Measurements from ENCODE around the gene LDLRAD4.

LDLRAD4 gene

GRCh38 chr18:13405305-13406038 lies 186.9 kb downstream of the LDLRAD4 start:
- no peak for DNase-seq (ENCODE audit: low read depth in 2 of 2)

GRCh38 chr18:13406049-13406615 lies 187.6 kb downstream of the LDLRAD4 start:
- no peak for DNase-seq (ENCODE audit: low read depth in 2 of 2)

- no peak for DNase-seq (ENCODE audit: low read depth in 2 of 2)
Observed at GRCh38 chr18:13406736-13407135, 188.2 kb downstream of the LDLRAD4 start.

- DNase-seq (ENCODE audit: low read depth in 2 of 2), result no peak
Observed at GRCh38 chr18:13407484-13407883, 188.9 kb downstream of the LDLRAD4 start.

- no peak for DNase-seq (ENCODE audit: low read depth in 2 of 2)
Observed at GRCh38 chr18:13409026-13409425, 190.5 kb downstream of the LDLRAD4 start.

- DNase-seq (ENCODE audit: low read depth in 2 of 2), result no peak
Observed at GRCh38 chr18:13409997-13410396, 191.4 kb downstream of the LDLRAD4 start.

GRCh38 chr18:13410471-13410870 lies 191.9 kb downstream of the LDLRAD4 start:
- DNase-seq (ENCODE audit: low read depth in 2 of 2), result no peak

- DNase-seq (ENCODE audit: low read depth in 2 of 2), result no peak
Observed at GRCh38 chr18:13412017-13412416, 193.5 kb downstream of the LDLRAD4 start.

GRCh38 chr18:13412901-13413300 lies 194.3 kb downstream of the LDLRAD4 start:
- no peak for DNase-seq (ENCODE audit: low read depth in 2 of 2)

GRCh38 chr18:13414102-13414501 lies 195.5 kb downstream of the LDLRAD4 start:
- no peak for DNase-seq (ENCODE audit: low read depth in 2 of 2)

- DNase-seq (ENCODE audit: low read depth in 2 of 2), result no peak
Observed at GRCh38 chr18:13414521-13414920, 196.0 kb downstream of the LDLRAD4 start.

GRCh38 chr18:13415736-13416135 lies 197.2 kb downstream of the LDLRAD4 start:
- DNase-seq (ENCODE audit: low read depth in 2 of 2), result no peak

- no peak for DNase-seq (ENCODE audit: low read depth in 2 of 2)
Observed at GRCh38 chr18:13416208-13416607, 197.6 kb downstream of the LDLRAD4 start.

GRCh38 chr18:13416848-13417247 lies 198.3 kb downstream of the LDLRAD4 start:
- DNase-seq (ENCODE audit: low read depth in 2 of 2), result no peak

GRCh38 chr18:13418013-13418710 lies 199.6 kb downstream of the LDLRAD4 start:
- no peak for DNase-seq (ENCODE audit: low read depth in 2 of 2)

GRCh38 chr18:13420969-13421686 lies 202.6 kb downstream of the LDLRAD4 start:
- no peak for DNase-seq (ENCODE audit: low read depth in 2 of 2)

- no peak for DNase-seq (ENCODE audit: low read depth in 2 of 2)
Observed at GRCh38 chr18:13422541-13423147, 204.1 kb downstream of the LDLRAD4 start.

GRCh38 chr18:13423352-13423751 lies 204.8 kb downstream of the LDLRAD4 start:
- DNase-seq (ENCODE audit: low read depth in 2 of 2), result no peak

GRCh38 chr18:13424363-13424762 lies 205.8 kb downstream of the LDLRAD4 start:
- DNase-seq (ENCODE audit: low read depth in 2 of 2), result no peak

- DNase-seq (ENCODE audit: low read depth in 2 of 2), result no peak
Observed at GRCh38 chr18:13425357-13426091, 207.0 kb downstream of the LDLRAD4 start.

- no peak for DNase-seq (ENCODE audit: low read depth in 2 of 2)
Observed at GRCh38 chr18:13427354-13427753, 208.8 kb downstream of the LDLRAD4 start.

All from activated CD4-positive, alpha-beta T cell treated with anti-CD3 and anti-CD28 coated beads for 24 hours (primary cell).